Activated T-helper 1 cell treated with anti-CD3 and anti-CD28 coated beads, Interleukin-12 subunit alpha, Interleukin-12 subunit beta, Interleukin-2, Interleukin-4 antibody, amounts not matched to agents 30 ng/mL and 10 ng/mL and 1 ng/mL, durations not matched to agents 14 hours and 24 hours and 36 hours (primary cell): Measurements from ENCODE around the gene TUBB2A. TPM values are rescaled to one million over a fixed set of nuclear protein-coding genes. Genes with fewer than 3 reads are reported as not detected.

Source experiments
- DNase-seq: peaks from one replicate; pipeline ENCODE4 v3.0.0; 2021; ENCODE audit warnings: low spot score
- H3K27ac Mint-ChIP-seq: one replicate; pipeline ENCODE4 v1.8.0; 2021; ENCODE audit warnings: mild to moderate bottlenecking, mixed read lengths
- H3K27me3 Mint-ChIP-seq: one replicate; pipeline ENCODE4 v1.8.0; 2022; ENCODE audit warnings: mild to moderate bottlenecking, moderate library complexity, mixed read lengths; ENCODE audit not compliant: insufficient read depth
- H3K36me3 Mint-ChIP-seq: one replicate; pipeline ENCODE4 v1.8.0; 2021; ENCODE audit warnings: low read depth, mixed read lengths
- H3K4me1 Mint-ChIP-seq: one replicate; pipeline ENCODE4 v1.8.0; 2021; ENCODE audit warnings: low read depth, mixed read lengths
- H3K4me3 Mint-ChIP-seq: one replicate; pipeline ENCODE4 v1.8.0; 2021; ENCODE audit warnings: mild to moderate bottlenecking, moderate library complexity, mixed read lengths
- H3K9me3 Mint-ChIP-seq: one replicate; pipeline ENCODE4 v1.8.0; 2021; ENCODE audit warnings: mixed read lengths
- intact Hi-C: fragments of 100-400 bp; cut with micrococcal nuclease; formaldehyde crosslinking; loops from one replicate; pipeline ENCODE4 v1.15.1; 2024
- total RNA-seq: library from RNA; stranded (reverse); gene quantifications from 2 replicates; pipeline ENCODE4 v1.2.3, GENCODE V29; 2022

The TUBB2A gene
- total RNA-seq, 1 donor from 2014 or later = 5.6 TPM

GRCh38 chr6:3119040-3119723, 38.2 kb downstream of the TUBB2A start:
- H3K4me1 Mint-ChIP-seq = peaks cover 23% of the 10 kb centered on the region
- intact Hi-C loops = loop anchor here (2.0 to 5.0 kb wide), 6 partner anchors 38 to 902 kb away; partner anchors contain the start of genes SERPINB1, SLC22A23 and TUBB2A
- peak overlapping the region; percentile 78 for H3K27ac Mint-ChIP-seq
- H3K36me3 Mint-ChIP-seq = peaks cover 8% of the 10 kb centered on the region
- H3K9me3 Mint-ChIP-seq = no peaks in the 10 kb centered on the region
- H3K4me3 Mint-ChIP-seq = peak overlapping the region; percentile 82
- no peak for DNase-seq
- no peaks in the 10 kb centered on the region for H3K27me3 Mint-ChIP-seq

- peaks cover 8% of the 10 kb centered on the region for H3K36me3 Mint-ChIP-seq
- no peaks in the 10 kb centered on the region for H3K9me3 Mint-ChIP-seq
- intact Hi-C loops = loop anchor here (1.0 to 5.0 kb wide), 15 partner anchors 8 to 1017 kb away; partner anchors contain the start of genes ECI2, NQO2, PSMG4 and SERPINB1
- DNase-seq = peak; percentile 99
- peak within 1 kb of the TSS; percentile 78 for H3K27ac Mint-ChIP-seq
- peak within 1 kb of the TSS; percentile 82 for H3K4me3 Mint-ChIP-seq
- peaks cover 23% of the 10 kb centered on the region for H3K4me1 Mint-ChIP-seq
- H3K27me3 Mint-ChIP-seq = no peaks in the 10 kb centered on the region
Observed at GRCh38 chr6:3118353-3119039, 38.8 kb downstream of the TUBB2A start, which contains the start of gene BPHL. Gene BPHL (plus strand): TSS chr6:3118711. CDS start chr6:3118741, 30 bp downstream.

- H3K4me3 Mint-ChIP-seq = peak overlapping the region; percentile 82
- no peaks in the 10 kb centered on the region for H3K27me3 Mint-ChIP-seq
- intact Hi-C loops = loop anchor here (1.0 to 5.0 kb wide), 15 partner anchors 8 to 1017 kb away; partner anchors contain the start of genes ECI2, NQO2, PSMG4 and SERPINB1
- DNase-seq = no peak
- H3K36me3 Mint-ChIP-seq = peaks cover 8% of the 10 kb centered on the region
- H3K27ac Mint-ChIP-seq = peak overlapping the region; percentile 77
- peaks cover 23% of the 10 kb centered on the region for H3K4me1 Mint-ChIP-seq
- H3K9me3 Mint-ChIP-seq = no peaks in the 10 kb centered on the region
Observed at GRCh38 chr6:3117912-3118352, 39.4 kb downstream of the TUBB2A start.

- Mint-ChIP-seq H3K4me1 (peaks cover 20% of the 10 kb centered on the region), H3K27ac (no peak overlapping the region), H3K27me3 (no peaks in the 10 kb centered on the region), H3K9me3 (no peaks in the 10 kb centered on the region), H3K36me3 (peaks cover 21% of the 10 kb centered on the region), H3K4me3 (no peak overlapping the region)
- DNase-seq = no peak
- intact Hi-C loops = no loop called here
Observed at GRCh38 chr6:3114377-3114776, 43.0 kb downstream of the TUBB2A start.

GRCh38 chr6:3109761-3110160, 47.6 kb downstream of the TUBB2A start:
- no peaks in the 10 kb centered on the region for H3K9me3 Mint-ChIP-seq
- intact Hi-C loops = no loop called here
- no peaks in the 10 kb centered on the region for H3K27me3 Mint-ChIP-seq
- no peaks in the 10 kb centered on the region for H3K4me1 Mint-ChIP-seq
- H3K27ac Mint-ChIP-seq = no peak overlapping the region
- H3K4me3 Mint-ChIP-seq = no peak overlapping the region
- H3K36me3 Mint-ChIP-seq = peaks cover 51% of the 10 kb centered on the region
- DNase-seq = no peak

- intact Hi-C loops = no loop called here
- no peak for DNase-seq
- Mint-ChIP-seq H3K4me3 (no peak overlapping the region), H3K27me3 (no peaks in the 10 kb centered on the region), H3K27ac (peak overlapping the region; percentile 1), H3K4me1 (no peaks in the 10 kb centered on the region), H3K9me3 (no peaks in the 10 kb centered on the region), H3K36me3 (peaks cover 54% of the 10 kb centered on the region)
Observed at GRCh38 chr6:3108746-3109414, 48.5 kb downstream of the TUBB2A start.

Other genes starting within 250 kb of the TUBB2A start
- 33.7 and 34.9 TPM in 2 replicates for gene SERPINB6, start 186.0 kb downstream of the TUBB2A start, total RNA-seq
- gene NQO2, start 157.7 kb downstream of the TUBB2A start, total RNA-seq = 30.2 and 34.8 TPM in 2 replicates
- gene RIPK1, start 89.0 kb downstream of the TUBB2A start, total RNA-seq = 17.1 and 19.4 TPM in 2 replicates
- gene BPHL, start 38.8 kb downstream of the TUBB2A start, total RNA-seq = 6.6 and 7.9 TPM in 2 replicates
- gene TUBB2B, start 70.1 kb upstream of the TUBB2A start, total RNA-seq = 0.20 and 0.57 TPM in 2 replicates
- 32.1 and 35.4 TPM in 2 replicates for gene PSMG4, start 101.4 kb upstream of the TUBB2A start, total RNA-seq